ENCODE data around the gene GRHL3.
"Not testable (repeated sequence)": the region's sequence is repeated elsewhere in the genome, so short reads cannot be mapped to it uniquely, and the experiment has no call there.

Gene GRHL3

DNA sequence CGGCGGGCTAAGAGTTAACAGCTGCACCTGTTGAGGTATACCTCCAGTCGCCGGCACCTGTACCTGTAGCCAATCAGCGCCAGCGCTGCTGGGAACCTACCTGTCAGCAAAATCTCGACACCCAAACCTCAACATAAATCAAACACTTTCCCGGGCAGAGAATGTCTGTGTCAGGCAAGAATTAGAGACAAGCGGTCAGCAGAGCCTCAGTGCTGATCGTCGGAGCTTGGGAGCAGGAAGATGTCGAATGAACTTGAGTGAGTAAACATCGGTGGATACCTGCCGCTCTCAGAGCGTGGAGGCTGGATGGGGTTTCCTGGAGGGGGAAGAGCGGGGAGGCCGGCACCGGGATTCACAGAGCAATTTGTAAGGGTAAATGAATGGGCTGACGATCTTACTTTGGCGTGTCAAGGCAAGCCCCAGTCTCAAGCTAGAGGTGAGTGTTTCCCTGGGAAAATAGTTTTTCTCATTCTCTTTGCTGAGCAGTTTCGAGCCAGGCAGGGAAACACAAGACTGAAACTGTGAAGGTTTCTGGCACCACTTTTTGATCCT is at the start of gene GRHL3:
Gene GRHL3, plus strand, starts transcription at position 46 of the 552 bp plus-strand sequence. Its CDS starts 195 bp downstream, at position 241.
- no peak for DNase-seq (ENCODE audit: low spot score)

- DNase-seq (ENCODE audit: low spot score): not testable (repeated sequence)
Observed at GRCh38 chr1:24274203-24275103, 44.7 kb upstream of the GRHL3 start.

- DNase-seq (ENCODE audit: low spot score): no peak
Observed at GRCh38 chr1:24275104-24275410, 44.1 kb upstream of the GRHL3 start.

- DNase-seq (ENCODE audit: low spot score): no peak
Observed at GRCh38 chr1:24275510-24275909, 43.6 kb upstream of the GRHL3 start.

GRCh38 chr1:24276791-24277190 is 42.4 kb upstream of the GRHL3 start:
- DNase-seq (ENCODE audit: low spot score): no peak

GRCh38 chr1:24277420-24278169 is 41.6 kb upstream of the GRHL3 start:
- peak; percentile 68 for DNase-seq (ENCODE audit: low spot score)

- no peak for DNase-seq (ENCODE audit: low spot score)
Observed at GRCh38 chr1:24278726-24279125, 40.4 kb upstream of the GRHL3 start.

- DNase-seq (ENCODE audit: low spot score): no peak
Observed at GRCh38 chr1:24279590-24280232, 39.4 kb upstream of the GRHL3 start.

- DNase-seq (ENCODE audit: low spot score): no peak
Observed at GRCh38 chr1:24281591-24281990, 37.6 kb upstream of the GRHL3 start.

DNA sequence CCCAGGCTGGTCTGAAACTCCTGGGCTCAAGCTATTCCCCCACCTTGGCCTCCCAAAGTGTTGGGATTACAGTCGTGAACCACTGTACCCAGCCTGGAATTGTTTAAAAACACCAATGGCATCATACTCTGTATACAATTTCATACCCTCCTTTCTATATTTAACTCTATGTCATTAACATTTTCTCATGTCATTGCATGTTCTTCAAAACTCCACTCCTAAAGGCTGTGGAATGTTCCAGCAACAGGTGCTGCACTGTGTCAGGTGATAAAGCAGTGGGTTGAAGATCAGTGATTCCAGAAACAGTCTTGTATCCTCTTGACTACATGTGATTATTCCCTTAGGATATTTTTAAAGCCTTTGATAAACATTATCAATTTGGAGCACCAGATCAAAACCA is 36.7 kb upstream of the GRHL3 start:
- no peak for DNase-seq (ENCODE audit: low spot score)

- DNase-seq (ENCODE audit: low spot score): no peak
Observed at GRCh38 chr1:24283326-24284155, 35.6 kb upstream of the GRHL3 start.

DNA sequence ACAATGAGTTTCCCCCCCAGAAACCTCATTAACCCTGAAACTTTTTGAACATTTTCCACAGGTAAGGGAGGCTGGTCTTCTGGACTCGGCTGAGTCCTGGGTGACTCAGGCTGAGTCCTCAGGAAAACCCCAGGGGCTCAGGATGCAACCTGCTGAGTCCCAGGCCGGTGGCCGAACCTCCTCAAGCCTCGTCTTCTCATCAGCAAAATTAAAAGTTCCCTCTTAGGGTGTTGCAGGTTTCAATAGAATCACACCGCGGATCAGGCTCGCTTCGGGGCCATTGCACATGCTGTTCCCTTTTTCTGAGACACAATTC is 35.0 kb upstream of the GRHL3 start:
- DNase-seq (ENCODE audit: low spot score): no peak

DNA sequence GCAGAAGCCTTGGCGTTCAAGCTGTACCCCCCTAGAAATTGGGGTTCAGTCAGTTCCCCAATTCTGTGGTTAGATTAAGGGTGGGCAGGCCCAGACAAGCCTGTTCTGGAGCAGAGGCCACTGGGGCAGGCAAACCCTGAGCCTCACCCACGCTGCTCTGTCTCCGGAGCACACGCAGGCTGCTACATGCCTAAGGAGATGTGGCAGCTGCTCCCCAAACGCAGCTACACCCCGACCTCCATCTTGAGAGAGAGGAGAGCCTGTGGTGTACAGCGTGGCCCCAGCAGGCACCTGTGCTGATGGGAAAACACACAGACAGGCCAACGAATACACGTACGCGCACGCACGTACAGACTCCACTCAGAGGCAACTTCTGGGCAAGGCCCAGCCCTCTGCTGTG is 33.9 kb upstream of the GRHL3 start:
- no peak for DNase-seq (ENCODE audit: low spot score)

- DNase-seq (ENCODE audit: low spot score): no peak
Observed at GRCh38 chr1:24286246-24287010, 32.7 kb upstream of the GRHL3 start.

- DNase-seq (ENCODE audit: low spot score): not testable (repeated sequence)
Observed at GRCh38 chr1:24287779-24288178, 31.4 kb upstream of the GRHL3 start.

GRCh38 chr1:24288479-24288878 is 30.7 kb upstream of the GRHL3 start:
- no peak for DNase-seq (ENCODE audit: low spot score)

DNA sequence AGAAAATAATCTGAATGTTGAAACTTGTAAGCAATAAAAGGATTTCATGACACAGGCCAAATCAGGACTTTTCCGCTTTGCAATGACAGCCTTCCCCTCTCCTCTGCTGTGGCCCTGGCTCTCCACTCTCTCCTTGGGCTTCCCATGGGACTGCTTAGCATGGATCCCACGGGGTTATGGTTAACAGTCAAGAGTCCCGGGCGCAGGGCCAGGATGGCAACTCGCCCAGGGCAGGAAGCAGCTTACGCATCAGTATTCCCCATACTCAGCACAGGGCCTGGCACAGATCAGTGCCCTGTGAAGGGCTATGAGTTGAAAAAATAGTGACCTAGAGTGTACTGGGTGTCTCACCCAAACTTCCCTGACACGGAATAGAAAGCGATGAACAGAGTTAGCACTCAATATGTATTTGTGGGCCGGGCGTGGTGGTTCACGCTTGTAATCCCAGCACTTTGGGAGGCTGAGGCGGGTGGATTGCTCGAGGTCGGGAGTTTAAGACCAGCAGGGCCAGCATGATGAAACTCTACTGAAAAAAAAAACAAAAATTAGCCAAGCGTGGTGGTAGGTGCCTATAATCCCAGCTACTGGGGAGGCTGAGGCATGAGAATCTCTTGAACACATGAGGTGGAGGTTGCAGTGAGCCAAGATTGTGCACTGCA is 29.1 kb upstream of the GRHL3 start:
- DNase-seq (ENCODE audit: low spot score): no peak

GRCh38 chr1:24290933-24291487 is 28.1 kb upstream of the GRHL3 start:
- no peak for DNase-seq (ENCODE audit: low spot score)

DNA sequence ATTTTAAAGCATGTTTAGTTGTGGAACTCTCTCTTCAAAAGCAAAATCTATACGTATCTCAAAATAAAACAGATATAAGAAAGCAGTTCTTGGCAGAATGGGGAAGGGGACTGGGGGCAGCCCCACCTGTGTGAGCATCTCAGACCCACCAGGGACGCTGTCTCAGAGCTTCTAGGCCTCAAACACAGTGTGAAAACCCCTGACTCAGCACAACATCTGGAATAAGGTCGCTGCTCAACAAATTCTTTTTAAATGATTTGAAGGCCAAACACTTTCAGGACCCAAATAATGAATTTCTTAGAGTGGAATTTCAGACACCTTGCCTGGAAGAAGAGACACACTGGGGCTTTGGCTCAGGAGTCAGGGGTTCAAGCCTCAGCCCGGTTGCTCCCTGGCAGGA is 27.1 kb upstream of the GRHL3 start:
- DNase-seq (ENCODE audit: low spot score): no peak

DNA sequence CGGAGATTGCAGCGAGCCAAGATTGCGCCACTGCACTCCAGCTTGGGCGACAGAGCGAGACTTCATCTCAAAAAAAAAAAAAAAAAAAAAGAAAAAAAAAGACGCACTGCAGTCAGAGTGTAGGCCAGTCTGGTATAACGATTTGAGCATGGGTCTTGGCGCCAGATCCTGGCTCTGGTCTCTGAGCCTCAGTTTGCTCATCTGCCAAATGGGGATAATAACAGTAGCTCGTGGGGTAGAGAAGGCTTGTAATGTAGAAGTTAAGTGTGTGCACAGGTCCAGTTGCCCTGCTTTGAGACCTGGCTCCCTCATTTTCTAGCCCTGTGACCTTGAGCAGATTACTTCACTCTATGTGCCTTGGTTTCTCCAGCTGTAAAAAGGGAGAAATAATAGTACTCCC is 26.3 kb upstream of the GRHL3 start:
- no peak for DNase-seq (ENCODE audit: low spot score)

Data from activated CD4-positive, alpha-beta T cell treated with anti-CD3 and anti-CD28 coated beads, Interleukin-2, Interleukin-4, amounts not matched to agents 100 ng/mL and 50 ng/mL, durations not matched to agents 16 hours and 8 hours (primary cell).